ENCODE measurements around the gene NXF2. TPM values are rescaled to one million over a fixed set of nuclear protein-coding genes. Genes with fewer than 3 reads are reported as not detected.

NXF2 gene, protein sequence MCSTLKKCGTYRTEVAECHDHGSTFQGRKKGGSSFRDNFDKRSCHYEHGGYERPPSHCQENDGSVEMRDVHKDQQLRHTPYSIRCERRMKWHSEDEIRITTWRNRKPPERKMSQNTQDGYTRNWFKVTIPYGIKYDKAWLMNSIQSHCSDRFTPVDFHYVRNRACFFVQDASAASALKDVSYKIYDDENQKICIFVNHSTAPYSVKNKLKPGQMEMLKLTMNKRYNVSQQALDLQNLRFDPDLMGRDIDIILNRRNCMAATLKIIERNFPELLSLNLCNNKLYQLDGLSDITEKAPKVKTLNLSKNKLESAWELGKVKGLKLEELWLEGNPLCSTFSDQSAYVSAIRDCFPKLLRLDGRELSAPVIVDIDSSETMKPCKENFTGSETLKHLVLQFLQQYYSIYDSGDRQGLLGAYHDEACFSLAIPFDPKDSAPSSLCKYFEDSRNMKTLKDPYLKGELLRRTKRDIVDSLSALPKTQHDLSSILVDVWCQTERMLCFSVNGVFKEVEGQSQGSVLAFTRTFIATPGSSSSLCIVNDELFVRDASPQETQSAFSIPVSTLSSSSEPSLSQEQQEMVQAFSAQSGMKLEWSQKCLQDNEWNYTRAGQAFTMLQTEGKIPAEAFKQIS
- not detected in 2 replicates for total RNA-seq

DNA sequence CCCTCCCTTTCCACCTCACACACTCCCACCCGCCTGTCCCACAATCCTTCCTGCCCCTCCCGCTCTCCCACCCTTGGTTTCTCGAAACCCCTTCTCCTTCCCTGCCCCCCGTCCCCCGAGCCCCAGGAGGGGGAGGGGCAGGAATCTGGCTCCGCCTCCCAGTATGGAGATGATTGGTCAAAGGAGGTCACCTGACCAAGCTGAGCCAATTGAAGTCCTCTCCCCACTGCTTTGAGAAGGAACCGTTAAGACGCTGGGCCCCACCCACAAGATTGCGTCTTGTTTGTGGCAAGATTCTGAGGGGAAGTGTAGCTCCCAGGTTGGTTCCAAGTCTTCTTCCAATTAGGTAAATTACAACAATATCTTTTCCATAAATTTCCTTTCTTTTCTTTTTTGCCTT is at the start of gene NXF2:
Gene NXF2, plus strand, starts transcription at position 275 of the 400 bp plus-strand sequence. CDS start 59,912 bp downstream, outside the sequence.

DNA sequence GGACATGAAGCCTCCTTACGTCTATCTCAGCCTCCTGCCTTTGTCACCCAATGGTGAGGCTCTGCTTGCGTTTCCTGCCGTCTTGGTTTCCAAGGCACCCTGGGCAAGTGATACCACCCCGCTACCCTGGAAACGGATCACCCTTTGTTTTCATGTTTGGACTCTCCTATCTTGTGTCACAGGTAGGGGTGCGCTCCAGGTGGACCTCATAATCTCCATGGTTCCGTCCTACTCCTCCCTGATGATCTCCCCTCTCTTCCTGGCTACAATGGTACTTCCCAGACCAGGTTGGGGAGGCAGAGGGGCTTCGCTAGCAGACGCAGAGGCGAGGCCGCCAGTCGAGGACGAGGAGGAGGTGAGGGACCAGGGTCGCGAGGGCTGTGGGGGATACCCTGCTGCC is 32.0 kb upstream of the NXF2 start, which contains the start of gene TCP11X1:
Gene TCP11X1, plus strand, starts transcription at position 316 of the 400 bp plus-strand sequence.

Other genes with a start within 250 kb of the NXF2 start
- not detected in 2 replicates for gene TCEAL2, start 121.5 kb upstream of the NXF2 start, total RNA-seq
- not detected in 2 replicates for gene TCEAL6, start 104.7 kb upstream of the NXF2 start, total RNA-seq
- not detected in 2 replicates for gene BEX5, start 91.2 kb upstream of the NXF2 start, total RNA-seq
- gene TCP11X1, start 31.9 kb upstream of the NXF2 start, total RNA-seq: not detected in 2 replicates
- gene NXF2B, start 192.8 kb downstream of the NXF2 start, total RNA-seq: not detected in 2 replicates
- not detected in 2 replicates for gene TCP11X2, start 224.6 kb downstream of the NXF2 start, total RNA-seq